HEK293 (cell line): ENCODE results near the gene IL1RL2.

Experiments used
- CTCF ChIA-PET: fragments of 350-600 bp; formaldehyde crosslinking; extraction: SDS; loops from one replicate; lab custom pipeline; 2021; ENCODE audit warnings: antibody characterized with exemption; lab: Yijun Ruan, JAX
- POLR2A ChIA-PET: fragments of 300-600 bp; formaldehyde crosslinking; extraction: SDS; loops from one replicate; lab custom pipeline; 2020; ENCODE audit warnings: antibody characterized with exemption, inconsistent platforms; lab: Yijun Ruan, JAX
- H3K27ac ChIP-seq: fragments of 200-500 bp; sonication (Bioruptor generic); 2 replicates; pipeline ENCODE4 v1.5.1; 2014; ENCODE audit warnings: low read depth, low read length, control low read depth, inconsistent platforms; ENCODE audit errors: extremely low read depth
- H3K36me3 ChIP-seq, 2 experiments: fragments of 200-500 bp in 1 of 2; sonication (Bioruptor generic) in 1 of 2; 1 replicate in 1 of 2; 2 replicates in 1 of 2; pipeline ENCODE4 v1.5.1; 2014 to 2017; ENCODE audit warnings: inconsistent platforms in 2 of 2, low read length in 2 of 2; ENCODE audit not compliant: control insufficient read depth in 2 of 2, insufficient read depth in 1 of 2
- H3K4me1 ChIP-seq: fragments of 200-500 bp; sonication (Bioruptor generic); 2 replicates; pipeline ENCODE4 v1.5.1; 2014; ENCODE audit warnings: mild to moderate bottlenecking, low read length, inconsistent platforms; ENCODE audit not compliant: control insufficient read depth, insufficient read depth
- H3K4me3 ChIP-seq: 2 replicates; pipeline ENCODE4 v1.5.1; 2011; ENCODE audit warnings: low read depth, mild to moderate bottlenecking, control low read depth, low read length, moderate library complexity
- H3K9me3 ChIP-seq: fragments of 200-500 bp; sonication (Bioruptor generic); 2 replicates; pipeline ENCODE4 v1.5.1; 2014; ENCODE audit warnings: low read depth, low read length, inconsistent platforms; ENCODE audit not compliant: control insufficient read depth, insufficient read depth
- GLIS1 ChIP-seq: fragments of 450-650 bp; formaldehyde crosslinking; IDR thresholded peaks from 2 replicates; pipeline ENCODE4 v1.5.1; 2016; ENCODE audit warnings: missing biosample characterization, missing genetic modification characterization
- INSM2 ChIP-seq: fragments of 450-650 bp; formaldehyde crosslinking; IDR thresholded peaks from 2 replicates; pipeline ENCODE4 v1.5.1; 2016; ENCODE audit warnings: missing biosample characterization, missing genetic modification characterization
- KLF17 ChIP-seq: fragments of 450-650 bp; formaldehyde crosslinking; IDR thresholded peaks from 2 replicates; pipeline ENCODE4 v1.5.1; 2016; ENCODE audit warnings: missing biosample characterization, missing genetic modification characterization
- MEIS1 ChIP-seq: sonication (generic); formaldehyde crosslinking; IDR thresholded peaks from 2 replicates; pipeline ENCODE4 v1.8.1; 2022; ENCODE audit warnings: missing genetic modification reagents, mild to moderate bottlenecking, borderline replicate concordance
- PRDM10 ChIP-seq: fragments of 450-650 bp; formaldehyde crosslinking; IDR thresholded peaks from 2 replicates; pipeline ENCODE4 v1.5.1; 2016; ENCODE audit warnings: missing biosample characterization, missing genetic modification characterization
- RBAK ChIP-seq: fragments of 450-650 bp; formaldehyde crosslinking; IDR thresholded peaks from 2 replicates; pipeline ENCODE4 v1.5.1; 2016; ENCODE audit warnings: missing biosample characterization, missing genetic modification characterization
- SP3 ChIP-seq: fragments of 450-650 bp; formaldehyde crosslinking; IDR thresholded peaks from 2 replicates; pipeline ENCODE4 v1.5.1; 2016; ENCODE audit warnings: missing biosample characterization, missing genetic modification characterization
- TCF7L2 ChIP-seq: IDR thresholded peaks from 2 replicates; pipeline ENCODE4 v1.6.1; 2011; ENCODE audit warnings: low read depth, mild to moderate bottlenecking, inconsistent platforms, low read length, moderate library complexity, borderline replicate concordance
- ZNF157 ChIP-seq: fragments of 450-650 bp; formaldehyde crosslinking; IDR thresholded peaks from 2 replicates; pipeline ENCODE4 v1.5.1; 2016; ENCODE audit warnings: missing biosample characterization, missing genetic modification characterization
- ZNF239 ChIP-seq: fragments of 450-650 bp; formaldehyde crosslinking; IDR thresholded peaks from 2 replicates; pipeline ENCODE4 v1.5.1; 2016; ENCODE audit warnings: missing biosample characterization, missing genetic modification characterization
- ZNF274 ChIP-seq, 2 experiments: fragments of 200-500 bp in 1 of 2; fragments of 450-650 bp in 1 of 2; sonication (Bioruptor generic) in 1 of 2; formaldehyde crosslinking in 1 of 2; IDR thresholded peaks; 2 replicates each; pipeline versions ENCODE4 v1.5.1 to v1.6.1; 2014 to 2016; ENCODE audit warnings: borderline replicate concordance in 1 of 2, inconsistent platforms in 1 of 2, low read length in 1 of 2, missing biosample characterization in 1 of 2, missing genetic modification characterization in 1 of 2
- ZNF341 ChIP-seq: fragments of 450-650 bp; formaldehyde crosslinking; IDR thresholded peaks from 2 replicates; pipeline ENCODE4; 2016; ENCODE audit warnings: low read depth, missing biosample characterization, missing genetic modification characterization
- ZNF394 ChIP-seq: fragments of 450-650 bp; formaldehyde crosslinking; IDR thresholded peaks from 2 replicates; pipeline ENCODE4 v1.5.1; 2016; ENCODE audit warnings: missing biosample characterization, missing genetic modification characterization, mild to moderate bottlenecking, moderate library complexity, borderline replicate concordance
- ZNF433 ChIP-seq: fragments of 450-650 bp; formaldehyde crosslinking; IDR thresholded peaks from 2 replicates; pipeline ENCODE4 v1.5.1; 2016; ENCODE audit warnings: missing biosample characterization, missing genetic modification characterization, low read depth
- ZNF449 ChIP-seq: fragments of 450-650 bp; formaldehyde crosslinking; IDR thresholded peaks from 2 replicates; pipeline ENCODE4 v1.5.1; 2017; ENCODE audit warnings: missing biosample characterization, mild to moderate bottlenecking, missing genetic modification characterization, moderate library complexity
- ZNF530 ChIP-seq: fragments of 450-650 bp; formaldehyde crosslinking; IDR thresholded peaks from 2 replicates; pipeline ENCODE4 v1.5.1; 2016; ENCODE audit warnings: low read depth, missing biosample characterization, missing genetic modification characterization
- ZNF571 ChIP-seq: fragments of 450-650 bp; formaldehyde crosslinking; IDR thresholded peaks from 2 replicates; pipeline ENCODE4 v1.5.0; 2017; ENCODE audit warnings: missing biosample characterization, missing genetic modification characterization
- ZNF610 ChIP-seq: fragments of 450-650 bp; formaldehyde crosslinking; IDR thresholded peaks from 2 replicates; pipeline ENCODE4 v1.5.1; 2016; ENCODE audit warnings: missing biosample characterization, missing genetic modification characterization, borderline replicate concordance
- ZNF639 ChIP-seq: fragments of 450-650 bp; formaldehyde crosslinking; IDR thresholded peaks from 2 replicates; pipeline ENCODE4 v1.5.1; 2016; ENCODE audit warnings: missing biosample characterization, missing genetic modification characterization
- ZSCAN16 ChIP-seq: fragments of 450-650 bp; formaldehyde crosslinking; IDR thresholded peaks from 2 replicates; pipeline ENCODE4 v1.5.1; 2016; ENCODE audit warnings: missing biosample characterization, missing genetic modification characterization

IL1RL2 gene

GRCh38 chr2:102184568-102184967, 2.3 kb upstream of the IL1RL2 start:
- ChIA-PET POLR2A (no interaction called here), CTCF (interaction anchor here (0.6 to 1.6 kb wide), 5 partner anchors 19 to 184 kb away, joined by 3 to 4 read pairs (median 3); no protein-coding TSS in a partner anchor)
- TF ChIP-seq ZSCAN16 (tag by site-specific recombination) (no peak), ZNF610 (tag by site-specific recombination) (no peak), ZNF341 (tag by site-specific recombination) (no peak), PRDM10 (tag by site-specific recombination) (no peak), ZNF449 (tag by site-specific recombination) (no peak), ZNF571 (tag by site-specific recombination) (no peak), ZNF394 (no peak), INSM2 (tag by site-specific recombination) (no peak), GLIS1 (no peak), ZNF530 (tag by site-specific recombination) (no peak), KLF17 (tag by site-specific recombination) (no peak), ZNF239 (no peak), SP3 (tag by site-specific recombination) (no peak), RBAK (tag by site-specific recombination) (no peak), ZNF157 (tag by site-specific recombination) (no peak), TCF7L2 (no peak), ZNF433 (no peak), ZNF274 (IDR thresholded peaks at IDR 0.05; ENCODE audit: low read length) (no peak), ZNF274 (tag by site-specific recombination; IDR thresholded peaks at IDR 0.05; ENCODE audit: borderline replicate concordance) (no peak), MEIS1 (CRISPR knock-in tag) (no peak), ZNF639 (tag by site-specific recombination) (no peak)

More at GRCh38 chr2:102184568-102184967, 2.3 kb upstream of the IL1RL2 start:
- no peaks in the 10 kb centered on the region for H3K4me1 ChIP-seq
- no peak overlapping the region for H3K27ac ChIP-seq
- H3K36me3 ChIP-seq, result no peaks in the 10 kb centered on the region
- H3K4me3 ChIP-seq, result no peak overlapping the region
- no peaks in the 10 kb centered on the region for H3K9me3 ChIP-seq
